WI38 (cell line): ENCODE data around the gene PTPRK.

Experiments
- H3K4me3 ChIP-seq: 2 replicates; pipeline ENCODE4 v1.5.1; 2011; ENCODE audit warnings: low read depth, mild to moderate bottlenecking, control low read depth, low read length
- CTCF ChIP-seq: IDR thresholded peaks from 2 replicates; pipeline ENCODE4 v1.5.1; 2012; ENCODE audit warnings: low read depth, mild to moderate bottlenecking, control low read depth, low read length

The PTPRK gene

GRCh38 chr6:128131566-128131965 lies 388.8 kb downstream of the PTPRK start:
- no peak for TF ChIP-seq CTCF

GRCh38 chr6:128131036-128131435 lies 389.4 kb downstream of the PTPRK start:
- TF ChIP-seq CTCF: no peak
- no peak overlapping the region for H3K4me3 ChIP-seq

More at GRCh38 chr6:128131566-128131965, 388.8 kb downstream of the PTPRK start:
- H3K4me3 ChIP-seq: no peak overlapping the region

- H3K4me3 ChIP-seq: no peak overlapping the region
- no peak for TF ChIP-seq CTCF
Observed at GRCh38 chr6:128129679-128130078, 390.7 kb downstream of the PTPRK start.

GRCh38 chr6:128127650-128128049 lies 392.7 kb downstream of the PTPRK start:
- TF ChIP-seq CTCF: no peak
- H3K4me3 ChIP-seq: no peak overlapping the region

- no peak for TF ChIP-seq CTCF
- no peak overlapping the region for H3K4me3 ChIP-seq
Observed at GRCh38 chr6:128124713-128125112, 395.7 kb downstream of the PTPRK start.

GRCh38 chr6:128121610-128122009 lies 398.8 kb downstream of the PTPRK start:
- H3K4me3 ChIP-seq: no peak overlapping the region
- no peak for TF ChIP-seq CTCF

- no peak for TF ChIP-seq CTCF
- no peak overlapping the region for H3K4me3 ChIP-seq
Observed at GRCh38 chr6:128121190-128121589, 399.2 kb downstream of the PTPRK start.
